Neural progenitor cell (in vitro differentiated cells): ENCODE data around the gene ZNF37A.

ENCODE experiments used
- EZH2 ChIP-seq: fragments of 200-600 bp; sonication (generic); IDR thresholded peaks from 2 replicates; pipeline ENCODE4 v1.6.1; 2017; ENCODE audit warnings: antibody characterized with exemption, mild to moderate bottlenecking, moderate library complexity
- EZH2phosphoT487 ChIP-seq: fragments of 200-600 bp; sonication (generic); IDR thresholded peaks from 2 replicates; pipeline ENCODE4 v1.6.1; 2017; ENCODE audit warnings: antibody characterized with exemption
- TF ChIP-seq, protein P1 (sequence below): fragments of 200-600 bp; sonication (generic); IDR thresholded peaks from 2 replicates; pipeline ENCODE4 v1.5.1; 2017; ENCODE audit warnings: antibody characterized with exemption, mild to moderate bottlenecking

GRCh38 chr10:38050212-38050611 lies 43.9 kb upstream of the ZNF37A start:
- TF ChIP-seq, protein P1, sequence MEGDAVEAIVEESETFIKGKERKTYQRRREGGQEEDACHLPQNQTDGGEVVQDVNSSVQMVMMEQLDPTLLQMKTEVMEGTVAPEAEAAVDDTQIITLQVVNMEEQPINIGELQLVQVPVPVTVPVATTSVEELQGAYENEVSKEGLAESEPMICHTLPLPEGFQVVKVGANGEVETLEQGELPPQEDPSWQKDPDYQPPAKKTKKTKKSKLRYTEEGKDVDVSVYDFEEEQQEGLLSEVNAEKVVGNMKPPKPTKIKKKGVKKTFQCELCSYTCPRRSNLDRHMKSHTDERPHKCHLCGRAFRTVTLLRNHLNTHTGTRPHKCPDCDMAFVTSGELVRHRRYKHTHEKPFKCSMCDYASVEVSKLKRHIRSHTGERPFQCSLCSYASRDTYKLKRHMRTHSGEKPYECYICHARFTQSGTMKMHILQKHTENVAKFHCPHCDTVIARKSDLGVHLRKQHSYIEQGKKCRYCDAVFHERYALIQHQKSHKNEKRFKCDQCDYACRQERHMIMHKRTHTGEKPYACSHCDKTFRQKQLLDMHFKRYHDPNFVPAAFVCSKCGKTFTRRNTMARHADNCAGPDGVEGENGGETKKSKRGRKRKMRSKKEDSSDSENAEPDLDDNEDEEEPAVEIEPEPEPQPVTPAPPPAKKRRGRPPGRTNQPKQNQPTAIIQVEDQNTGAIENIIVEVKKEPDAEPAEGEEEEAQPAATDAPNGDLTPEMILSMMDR, result no peak
- TF ChIP-seq EZH2, result no peak
- no peak for TF ChIP-seq EZH2phosphoT487
